ENCODE results near the gene GBF1.

DNA sequence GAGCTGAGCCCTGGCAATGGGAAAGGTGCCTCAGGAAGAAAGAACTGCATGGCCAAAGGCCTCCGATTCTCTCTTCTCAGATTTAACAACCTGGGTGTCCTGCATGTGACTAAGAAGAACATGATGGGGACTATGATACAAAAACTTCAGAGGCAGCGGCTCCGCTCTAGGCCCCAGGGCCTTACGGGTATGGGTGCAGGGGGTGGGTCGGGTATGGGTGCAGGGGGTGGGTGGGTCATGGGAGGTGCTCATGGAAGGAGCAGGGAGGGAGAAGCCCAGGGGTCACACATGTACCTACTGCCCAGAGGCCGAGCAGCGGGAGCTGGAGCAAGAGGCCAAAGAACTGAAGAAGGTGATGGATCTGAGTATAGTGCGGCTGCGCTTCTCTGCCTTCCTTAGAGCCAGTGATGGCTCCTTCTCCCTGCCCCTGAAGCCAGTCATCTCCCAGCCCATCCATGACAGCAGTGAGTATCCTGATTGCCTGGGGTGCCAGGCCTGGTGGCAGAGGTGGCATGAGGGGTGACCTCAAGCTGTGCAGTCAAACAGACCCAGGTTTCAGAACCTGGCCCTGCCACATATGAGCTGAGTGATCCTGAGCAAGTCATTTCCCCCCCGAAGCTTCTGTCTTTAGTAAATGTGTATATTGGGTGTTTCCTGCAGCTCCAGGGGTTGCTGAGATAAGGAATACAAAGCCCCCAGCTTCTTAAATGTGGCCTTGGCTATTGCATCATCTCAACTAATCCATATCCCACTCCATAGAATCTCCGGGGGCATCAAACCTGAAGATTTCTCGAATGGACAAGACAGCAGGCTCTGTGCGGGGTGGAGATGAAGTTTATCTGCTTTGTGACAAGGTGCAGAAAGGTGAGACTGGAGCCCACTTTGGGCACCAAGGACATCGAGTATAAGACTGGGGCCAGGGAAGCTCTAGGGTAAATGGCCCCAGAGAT, 152.2 kb downstream of the GBF1 start:
- TF ChIP-seq, protein P1, sequence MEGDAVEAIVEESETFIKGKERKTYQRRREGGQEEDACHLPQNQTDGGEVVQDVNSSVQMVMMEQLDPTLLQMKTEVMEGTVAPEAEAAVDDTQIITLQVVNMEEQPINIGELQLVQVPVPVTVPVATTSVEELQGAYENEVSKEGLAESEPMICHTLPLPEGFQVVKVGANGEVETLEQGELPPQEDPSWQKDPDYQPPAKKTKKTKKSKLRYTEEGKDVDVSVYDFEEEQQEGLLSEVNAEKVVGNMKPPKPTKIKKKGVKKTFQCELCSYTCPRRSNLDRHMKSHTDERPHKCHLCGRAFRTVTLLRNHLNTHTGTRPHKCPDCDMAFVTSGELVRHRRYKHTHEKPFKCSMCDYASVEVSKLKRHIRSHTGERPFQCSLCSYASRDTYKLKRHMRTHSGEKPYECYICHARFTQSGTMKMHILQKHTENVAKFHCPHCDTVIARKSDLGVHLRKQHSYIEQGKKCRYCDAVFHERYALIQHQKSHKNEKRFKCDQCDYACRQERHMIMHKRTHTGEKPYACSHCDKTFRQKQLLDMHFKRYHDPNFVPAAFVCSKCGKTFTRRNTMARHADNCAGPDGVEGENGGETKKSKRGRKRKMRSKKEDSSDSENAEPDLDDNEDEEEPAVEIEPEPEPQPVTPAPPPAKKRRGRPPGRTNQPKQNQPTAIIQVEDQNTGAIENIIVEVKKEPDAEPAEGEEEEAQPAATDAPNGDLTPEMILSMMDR (IDR thresholded peaks at IDR 0.05; ENCODE audit: borderline replicate concordance, extremely low read depth, low read length, poor library complexity, severe bottlenecking), result no peak
- TF ChIP-seq EZH2 (IDR thresholded peaks at IDR 0.05; ENCODE audit: borderline replicate concordance, low read depth, low read length, severe bottlenecking), result no peak
